ENCODE measurements around the gene TESPA1.
"Not testable (repeated sequence)": the region's sequence is repeated elsewhere in the genome, so short reads cannot be mapped to it uniquely, and the experiment has no call there.

TESPA1 gene

GRCh38 chr12:54949073-54949711 lies 35.4 kb downstream of the TESPA1 start:
- DNase-seq (ENCODE audit: extremely low read depth in 1 of 2, low read depth in 1 of 2): no peak

GRCh38 chr12:54948171-54948570 lies 36.4 kb downstream of the TESPA1 start:
- no peak for DNase-seq (ENCODE audit: extremely low read depth in 1 of 2, low read depth in 1 of 2)

- no peak for DNase-seq (ENCODE audit: extremely low read depth in 1 of 2, low read depth in 1 of 2)
Observed at GRCh38 chr12:54945082-54945481, 39.5 kb downstream of the TESPA1 start.

- not testable (repeated sequence) for DNase-seq (ENCODE audit: extremely low read depth in 1 of 2, low read depth in 1 of 2)
Observed at GRCh38 chr12:54943292-54943691, 41.3 kb downstream of the TESPA1 start.

GRCh38 chr12:54941659-54942058 lies 42.9 kb downstream of the TESPA1 start:
- no peak for DNase-seq (ENCODE audit: extremely low read depth in 1 of 2, low read depth in 1 of 2)

GRCh38 chr12:54940727-54941315 lies 43.7 kb downstream of the TESPA1 start:
- DNase-seq (ENCODE audit: extremely low read depth in 1 of 2, low read depth in 1 of 2): no peak

DNA sequence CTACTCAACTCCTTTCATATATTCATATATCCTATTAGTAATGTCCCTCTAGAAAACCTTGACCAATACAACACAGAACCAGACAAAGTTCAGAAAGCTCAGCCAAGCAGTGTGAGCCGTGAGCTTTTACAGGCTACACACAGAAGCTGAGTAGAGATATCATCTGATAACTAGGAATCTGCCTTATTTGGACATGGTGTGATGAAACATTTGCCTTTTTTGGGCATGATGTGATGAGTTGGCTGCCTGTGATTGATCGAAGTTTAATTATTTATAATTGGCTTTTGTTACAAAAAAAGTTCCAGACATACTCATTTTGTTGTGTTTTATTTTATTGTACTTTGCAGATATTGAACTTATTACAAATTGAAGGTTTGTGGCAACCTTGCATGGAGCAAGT lies 46.6 kb downstream of the TESPA1 start:
- DNase-seq (ENCODE audit: extremely low read depth in 1 of 2, low read depth in 1 of 2): no peak

- no peak for DNase-seq (ENCODE audit: extremely low read depth in 1 of 2, low read depth in 1 of 2)
Observed at GRCh38 chr12:54937376-54937775, 47.2 kb downstream of the TESPA1 start.

GRCh38 chr12:54936736-54937135 lies 47.8 kb downstream of the TESPA1 start:
- no peak for DNase-seq (ENCODE audit: extremely low read depth in 1 of 2, low read depth in 1 of 2)

DNA sequence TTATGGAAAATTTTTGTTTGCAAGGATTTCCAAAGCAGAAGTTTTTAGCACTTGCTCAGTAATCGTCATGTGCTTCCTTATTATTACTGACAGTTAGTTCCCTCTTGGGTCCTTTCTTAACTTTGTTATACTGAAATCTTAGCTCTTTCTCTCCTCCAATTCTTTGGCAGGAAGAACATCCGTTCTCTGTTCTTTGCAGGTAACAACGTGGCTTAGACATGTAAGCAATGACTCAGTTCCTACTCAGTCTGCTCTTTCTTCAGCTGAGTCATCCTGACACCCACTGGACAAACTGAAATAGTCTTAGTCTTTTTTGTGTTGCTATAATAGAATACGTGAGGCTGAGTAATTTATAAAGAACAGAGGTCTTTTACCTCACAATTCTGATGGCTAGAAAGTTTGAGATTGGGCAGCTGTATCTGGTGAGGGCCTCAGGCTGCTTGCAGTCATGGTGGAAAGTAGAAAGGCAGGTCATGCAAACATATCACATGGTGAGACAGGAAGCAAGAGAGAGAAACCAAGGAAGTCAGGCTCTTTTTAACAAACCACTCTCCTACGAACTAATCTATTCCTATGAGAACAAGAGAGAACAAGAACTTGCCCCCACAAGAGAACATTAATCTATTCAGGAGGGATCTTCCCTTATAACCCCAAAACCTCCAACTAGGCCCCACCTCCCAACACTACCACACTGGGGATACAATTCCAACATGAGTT lies 49.2 kb downstream of the TESPA1 start:
- no peak for DNase-seq (ENCODE audit: extremely low read depth in 1 of 2, low read depth in 1 of 2)

DNA sequence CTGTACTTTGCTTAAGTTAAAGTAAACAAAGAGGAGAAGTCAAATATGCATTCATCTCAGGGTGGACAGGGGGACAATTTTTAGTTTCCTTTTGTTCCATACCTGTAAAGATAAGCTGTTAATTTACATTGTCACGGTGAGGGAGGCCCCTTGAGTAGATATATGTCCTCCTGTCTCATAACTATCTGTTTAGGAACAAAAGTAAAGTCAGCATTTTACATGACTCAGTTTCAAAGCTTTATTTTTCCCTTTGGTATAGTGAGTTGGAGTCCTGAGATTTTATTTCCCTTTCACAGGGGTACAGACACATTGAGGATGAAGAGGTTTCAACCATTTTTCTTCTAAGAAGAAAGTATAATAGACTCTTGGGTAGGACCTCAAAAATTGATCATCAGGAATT lies 50.1 kb downstream of the TESPA1 start:
- no peak for DNase-seq (ENCODE audit: extremely low read depth in 1 of 2, low read depth in 1 of 2)

GRCh38 chr12:54933376-54933775 lies 51.2 kb downstream of the TESPA1 start:
- no peak for DNase-seq (ENCODE audit: extremely low read depth in 1 of 2, low read depth in 1 of 2)

- DNase-seq (ENCODE audit: extremely low read depth in 1 of 2, low read depth in 1 of 2): no peak
Observed at GRCh38 chr12:54932691-54933090, 51.9 kb downstream of the TESPA1 start.

- no peak for DNase-seq (ENCODE audit: extremely low read depth in 1 of 2, low read depth in 1 of 2)
Observed at GRCh38 chr12:54932038-54932437, 52.5 kb downstream of the TESPA1 start.

DNA sequence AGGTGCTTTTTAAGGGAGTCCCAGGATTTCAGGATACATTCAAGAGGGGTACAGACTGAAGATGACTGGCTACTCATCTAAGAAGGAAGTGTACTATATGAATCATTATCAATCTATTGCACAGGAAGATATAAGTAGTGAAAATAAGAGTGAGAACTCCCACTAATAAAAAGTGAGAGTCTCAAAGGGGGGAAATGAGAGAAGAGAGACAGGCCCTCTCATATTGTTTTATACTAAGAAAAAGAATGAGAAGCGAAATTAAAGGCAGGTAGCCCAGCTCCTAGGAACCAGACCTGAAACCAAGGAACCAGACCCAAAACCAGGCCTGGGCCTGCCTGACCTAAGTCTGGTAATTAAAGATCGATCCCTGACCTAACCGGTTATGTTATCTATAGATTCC lies 54.6 kb downstream of the TESPA1 start:
- no peak for DNase-seq (ENCODE audit: extremely low read depth in 1 of 2, low read depth in 1 of 2)

- no peak for DNase-seq (ENCODE audit: extremely low read depth in 1 of 2, low read depth in 1 of 2)
Observed at GRCh38 chr12:54926246-54926645, 58.3 kb downstream of the TESPA1 start.

DNA sequence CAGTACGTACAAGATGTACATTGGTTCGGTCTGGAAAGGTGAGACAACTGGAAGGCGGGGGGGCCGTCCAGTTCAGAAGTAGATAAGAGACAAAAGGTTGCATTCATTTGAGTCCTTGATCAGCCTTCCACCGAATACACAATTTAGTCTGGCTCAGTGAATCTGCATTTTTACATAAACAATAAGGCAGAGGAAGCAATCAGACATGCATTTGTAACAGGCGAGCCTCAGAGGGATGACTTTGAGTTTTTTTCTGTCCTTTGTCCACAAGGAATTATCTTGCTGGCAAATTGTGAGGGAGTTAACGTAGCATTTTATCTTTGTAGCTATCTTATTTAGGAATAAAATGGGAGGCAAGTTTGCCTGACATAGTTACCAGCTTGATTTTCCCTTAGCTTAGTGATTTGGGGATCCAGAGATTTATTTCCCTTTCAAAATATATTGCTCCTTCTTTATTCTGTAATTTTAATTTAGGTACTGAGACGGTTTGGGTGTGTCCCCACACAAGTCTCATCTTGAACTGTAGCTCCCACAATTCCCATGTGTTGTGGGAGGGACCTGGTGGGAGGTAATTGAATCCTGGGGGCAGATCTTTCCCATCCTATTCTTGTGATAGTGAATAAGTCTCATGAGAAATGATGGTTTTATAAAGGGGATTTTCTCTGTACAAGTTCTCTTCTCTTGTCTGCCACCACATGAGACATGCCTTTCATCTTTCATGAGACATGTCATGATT lies 59.4 kb downstream of the TESPA1 start:
- no peak for DNase-seq (ENCODE audit: extremely low read depth in 1 of 2, low read depth in 1 of 2)

DNA sequence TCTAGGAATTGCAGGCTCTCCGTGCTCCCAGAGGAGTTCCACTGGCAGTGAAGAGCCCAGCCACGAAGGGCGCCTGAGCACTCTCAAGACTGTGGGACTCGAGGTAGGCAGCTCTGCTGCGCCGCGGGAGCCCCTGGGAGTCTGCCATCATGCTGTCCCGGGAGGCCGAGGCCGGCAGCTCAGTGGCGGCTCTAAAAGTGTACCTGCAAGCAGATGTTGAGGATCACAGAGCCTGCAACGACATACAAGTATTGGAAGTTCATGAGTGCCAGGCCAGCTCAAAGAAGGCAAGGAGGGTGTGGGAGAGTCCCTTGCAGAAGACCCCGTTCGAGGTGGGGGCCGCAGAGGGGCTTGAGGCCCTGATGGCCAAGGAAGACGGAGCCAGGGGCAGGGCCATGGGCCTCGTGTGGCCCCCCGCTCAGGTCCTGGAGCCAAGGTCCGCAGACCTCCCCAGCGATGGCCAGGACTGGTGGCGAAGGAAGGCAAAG lies 67.5 kb downstream of the TESPA1 start:
- no peak for DNase-seq (ENCODE audit: extremely low read depth in 1 of 2, low read depth in 1 of 2)
